Brain microvascular endothelial cell (primary cell): Measurements from ENCODE around the gene OR2D3.
"Not testable (repeated sequence)": the region's sequence is repeated elsewhere in the genome, so short reads cannot be mapped to it uniquely, and the experiment has no call there.

Source experiments
- DNase-seq: peaks from one replicate; pipeline ENCODE4 v3.0.0-alpha.2; 2020
- H3K27ac ChIP-seq: fragments of 250-450 bp; sonication (Bioruptor Pico); 2 replicates; pipeline ENCODE4 v1.5.1; 2020; ENCODE audit warnings: mild to moderate bottlenecking, moderate library complexity
- H3K27me3 ChIP-seq: fragments of 250-450 bp; sonication (Bioruptor Pico); replicated peaks from 2 replicates; pipeline ENCODE4 v1.5.1; 2020; ENCODE audit warnings: mild to moderate bottlenecking
- H3K36me3 ChIP-seq: fragments of 250-450 bp; sonication (Bioruptor Pico); replicated peaks from 2 replicates; pipeline ENCODE4 v1.5.1; 2020; ENCODE audit warnings: mild to moderate bottlenecking
- H3K4me3 ChIP-seq: 2 replicates; pipeline ENCODE4 v1.5.1; 2011; ENCODE audit warnings: low read depth, mild to moderate bottlenecking, control low read depth, low read length, moderate library complexity
- CTCF ChIP-seq: IDR thresholded peaks from 2 replicates; pipeline ENCODE4 v1.5.1; 2011; ENCODE audit warnings: low read depth, mild to moderate bottlenecking, moderate library complexity, low read length, control low read depth, inconsistent platforms; ENCODE audit errors: missing control alignments
- in situ Hi-C: cut with HindIII; loops from 2 replicates; pipeline ENCODE4 v1.10.0; 2017; ENCODE audit warnings: low sequenced_read_pairs, low pct_ligation_motif_present

Gene OR2D3

GRCh38 chr11:6900327-6900999 lies 20.3 kb upstream of the OR2D3 start:
- in situ Hi-C loops = no loop called here
- H3K4me3 ChIP-seq = no peak overlapping the region
- no peak for DNase-seq
- H3K27ac ChIP-seq = no peak overlapping the region
- H3K27me3 ChIP-seq = no peaks in the 10 kb centered on the region
- H3K36me3 ChIP-seq = no peaks in the 10 kb centered on the region
- TF ChIP-seq CTCF = no peak

- in situ Hi-C loops, H3K27me3 ChIP-seq: not testable (repeated sequence)
Observed at GRCh38 chr11:6904804-6905203, 16.0 kb upstream of the OR2D3 start.

GRCh38 chr11:6911378-6911777 lies 9.4 kb upstream of the OR2D3 start:
- Histone ChIP-seq H3K27ac (no peak overlapping the region), H3K36me3 (no peaks in the 10 kb centered on the region), H3K27me3 (no peaks in the 10 kb centered on the region), H3K4me3 (no peak overlapping the region)
- DNase-seq = no peak
- in situ Hi-C loops = no loop called here
- TF ChIP-seq CTCF = no peak

More at GRCh38 chr11:6904804-6905203, 16.0 kb upstream of the OR2D3 start:
- not testable (repeated sequence) for H3K27ac ChIP-seq, H3K36me3 ChIP-seq, DNase-seq, H3K4me3 ChIP-seq

GRCh38 chr11:6911948-6912347 lies 8.9 kb upstream of the OR2D3 start:
- DNase-seq = peak; percentile 63
- Histone ChIP-seq H3K36me3 (no peaks in the 10 kb centered on the region), H3K27ac (no peak overlapping the region), H3K27me3 (no peaks in the 10 kb centered on the region), H3K4me3 (no peak overlapping the region)
- no peak for TF ChIP-seq CTCF
- in situ Hi-C loops = no loop called here

- no peak for TF ChIP-seq CTCF
- in situ Hi-C loops = no loop called here
- no peak overlapping the region for H3K4me3 ChIP-seq
- H3K27ac ChIP-seq = no peak overlapping the region
- no peak for DNase-seq
- H3K36me3 ChIP-seq = no peaks in the 10 kb centered on the region
- H3K27me3 ChIP-seq = no peaks in the 10 kb centered on the region
Observed at GRCh38 chr11:6919698-6920097, 1.1 kb upstream of the OR2D3 start.

- DNase-seq = no peak
- H3K27ac ChIP-seq = no peak overlapping the region
- no peaks in the 10 kb centered on the region for H3K27me3 ChIP-seq
- no peak overlapping the region for H3K4me3 ChIP-seq
- no peak for TF ChIP-seq CTCF
- H3K36me3 ChIP-seq = no peaks in the 10 kb centered on the region
- in situ Hi-C loops = no loop called here
Observed at GRCh38 chr11:6925007-6925577, 4.3 kb downstream of the OR2D3 start.
